ENCODE measurements around the gene PAK4.

- TF ChIP-seq POLR2AphosphoS5 (IDR thresholded peaks at IDR 0.05; ENCODE audit: insufficient read depth in 1 of 2, low read depth in 1 of 2) (no peak), CTCF (IDR thresholded peaks at IDR 0.05) (no peak)
Observed at GRCh38 chr19:39164289-39164688, 38.7 kb downstream of the PAK4 start.

All from vagina (tissue), 2 donors.